K562 (cell line): ENCODE data around the gene ANKZF1. TPM values are rescaled to one million over a fixed set of nuclear protein-coding genes. Genes with fewer than 3 reads are reported as not detected.

Experiments
- ARHGAP35 ChIP-seq: fragments of 450-650 bp; IDR thresholded peaks from 2 replicates; pipeline ENCODE4 v1.6.1; 2018; ENCODE audit not compliant: partially characterized antibody
- CREB3L1 ChIP-seq: fragments of 450-650 bp; IDR thresholded peaks from 2 replicates; pipeline ENCODE4 v1.6.1; 2014; ENCODE audit warnings: low read depth, mild to moderate bottlenecking, moderate library complexity, borderline replicate concordance
- ELF2 ChIP-seq: fragments of 250-450 bp; sonication (Bioruptor Pico); IDR thresholded peaks from 2 replicates; pipeline ENCODE4 v1.5.0; 2021; ENCODE audit warnings: mild to moderate bottlenecking
- FOXK2 ChIP-seq, 2 experiments: fragments of 450-650 bp; IDR thresholded peaks in 1 of 2; conservative IDR thresholded peaks in 1 of 2; 2 replicates each; pipeline ENCODE4 v1.6.1; 2016; ENCODE audit warnings: low read depth in 2 of 2, mild to moderate bottlenecking in 1 of 2
- GATAD2A ChIP-seq: fragments of 450-650 bp; IDR thresholded peaks from 2 replicates; pipeline ENCODE4 v1.6.1; 2017
- HDAC3 ChIP-seq: fragments of 450-650 bp; IDR thresholded peaks from 2 replicates; pipeline ENCODE4 v1.6.1; 2018; ENCODE audit warnings: borderline replicate concordance, mild to moderate bottlenecking, moderate library complexity; ENCODE audit not compliant: partially characterized antibody
- MEF2A ChIP-seq: IDR thresholded peaks from 2 replicates; pipeline ENCODE4 v1.6.1; 2011; ENCODE audit warnings: low read depth, mild to moderate bottlenecking, low read length, moderate library complexity; ENCODE audit not compliant: control insufficient read depth
- MEF2D ChIP-seq: conservative IDR thresholded peaks from 2 replicates; pipeline ENCODE4 v1.6.1; 2016; ENCODE audit warnings: low read depth, missing genetic modification characterization, missing compliant biosample characterization
- MTA2 ChIP-seq: fragments of 450-650 bp; IDR thresholded peaks from 2 replicates; pipeline ENCODE4 v1.6.1; 2016; ENCODE audit warnings: low read depth
- PCBP2 ChIP-seq: fragments of 200-400 bp; formaldehyde crosslinking; IDR thresholded peaks from 2 replicates; pipeline ENCODE4 v1.6.1; 2018; ENCODE audit warnings: low read length, low read depth, mild to moderate bottlenecking, moderate library complexity; ENCODE audit not compliant: poor library complexity, severe bottlenecking
- RBBP5 ChIP-seq: fragments of 200-600 bp; sonication (generic); IDR thresholded peaks from 2 replicates; pipeline ENCODE4 v1.6.1; 2012; ENCODE audit warnings: borderline replicate concordance, mild to moderate bottlenecking, low read length, control low read depth, inconsistent platforms; ENCODE audit not compliant: insufficient read depth, poor library complexity, severe bottlenecking
- RNF2 ChIP-seq: sonication (generic); IDR thresholded peaks from 2 replicates; pipeline ENCODE4 v1.6.1; 2016
- SREBF2 ChIP-seq: sonication (generic); formaldehyde crosslinking; IDR thresholded peaks from 2 replicates; pipeline ENCODE4 v1.4.0; 2020; ENCODE audit warnings: mild to moderate bottlenecking, missing genetic modification reagents
- TARDBP ChIP-seq: fragments of 450-650 bp; IDR thresholded peaks from 2 replicates; pipeline ENCODE4 v1.6.1; 2016
- TRIM28 ChIP-seq: fragments of 450-650 bp; IDR thresholded peaks from 2 replicates; pipeline ENCODE4 v1.6.1; 2017
- ZBTB33 ChIP-seq: sonication (generic); formaldehyde crosslinking; IDR thresholded peaks from 2 replicates; pipeline ENCODE4 v1.8.1; 2023; ENCODE audit warnings: mild to moderate bottlenecking, missing genetic modification reagents
- ZFP91 ChIP-seq: sonication (generic); formaldehyde crosslinking; IDR thresholded peaks from 2 replicates; pipeline ENCODE4 v1.8.0; 2022; ENCODE audit warnings: mild to moderate bottlenecking, missing genetic modification reagents
- ZFPM2 ChIP-seq: fragments of 250-450 bp; sonication (Bioruptor Pico); IDR thresholded peaks from 2 replicates; pipeline ENCODE4 v1.5.1; 2022; ENCODE audit warnings: mild to moderate bottlenecking
- ZNF398 ChIP-seq: fragments of 250-450 bp; sonication (Bioruptor Pico); IDR thresholded peaks from 2 replicates; pipeline ENCODE4 v1.8.0; 2021; ENCODE audit warnings: moderate library complexity, mild to moderate bottlenecking, inconsistent platforms
- ZNF717 ChIP-seq: fragments of 250-450 bp; sonication (Bioruptor Pico); IDR thresholded peaks from 2 replicates; pipeline ENCODE4 v1.5.0; 2021
- polyA plus RNA-seq, 8 experiments: library from polyadenylated mRNA; depleted of rRNA in 4 of 8; stranded (reverse) in 5 of 8; unstranded in 3 of 8; fragments of >200 nt; fragmentation: Nextera tagmentation in 2 of 8; fragmentation: Illumina TruSeq in 1 of 8; extraction: Ambion mirVana in 2 of 8; extraction: Trizol in 1 of 8; gene quantifications; 2 replicates each; pipeline versions ENCODE4 v1.2.1 to v1.2.3, GENCODE V29; 2011 to 2014; ENCODE audit warnings: inconsistent platforms in 1 of 8, missing spikeins in 1 of 8
- total RNA-seq, 7 experiments: library from RNA; depleted of rRNA in 6 of 7; stranded (reverse); fragments of >200 nt in 6 of 7; fragmentation: Illumina TruSeq in 2 of 7; extraction: Trizol in 2 of 7; gene quantifications; 2 replicates each; pipeline versions ENCODE4 v1.2.1 to v1.2.3, GENCODE V29; 2011 to 2021; ENCODE audit warnings: low replicate concordance in 1 of 7

Gene ANKZF1
- total and polyA plus RNA-seq, 9 of the 15 experiments (the other 6 are each of a cell fraction or from before 2014, with no cell fraction given) = 3.1 to 60.6 (median 31.0) TPM

GRCh38 chr2:219279151-219279915 lies 49.7 kb downstream of the ANKZF1 start, which contains the start of gene DNAJB2 (continued):
- TF ChIP-seq CREB3L1 (peak; percentile 32; the same call in 1 of the 2 replicates), ARHGAP35 (no peak), ZNF717 (no peak), ZBTB33 (CRISPR knock-in tag) (peak; percentile 56; the same call in 1 of the 2 replicates), MEF2A (peak; percentile 99), MTA2 (peak; percentile 95), HDAC3 (peak; percentile 93), ZNF398 (CRISPR knock-in tag) (no peak), TARDBP (peak; percentile 93), GATAD2A (0 out of 2 replicates have a peak, but pooled peaks have one; percentile 43), TRIM28 (no peak; the same call in 1 of the 2 replicates), MEF2D (tag) (peak; percentile 98), RBBP5 (no peak), PCBP2 (no peak), ELF2 (CRISPR knock-in tag) (no peak), FOXK2 (conservative IDR thresholded peaks at IDR 0.05 in 1 of 2, IDR thresholded peaks at IDR 0.05 in 1 of 2; ENCODE audit: low read depth in 2 of 2) (no peak; a peak in 1 of 4 replicates), RNF2 (peak; percentile 96), ZFPM2 (no peak), ZFP91 (CRISPR knock-in tag) (no peak), SREBF2 (CRISPR knock-in tag) (no peak)
